CD4-positive, CD25-positive, alpha-beta regulatory T cell (primary cell): ENCODE results near the gene EYA2. TPM values are rescaled to one million over a fixed set of nuclear protein-coding genes. Genes with fewer than 3 reads are reported as not detected.
A peak's percentile ranks its signal among the peaks of the same experiment; 100 is the strongest.

Source experiments
- ATAC-seq, 2 donors: fragments of 150-1000 bp; cut with Tn5 transposase; one replicate each; pipeline ENCODE4 v1.10.0; 2021; ENCODE audit warnings: low read depth in 2 of 2, moderate number of reproducible peaks in 2 of 2, moderate library complexity in 1 of 2
- DNase-seq, 3 donors: peaks; one replicate each; pipeline versions ENCODE4 v3.0.0 to v3.0.0-alpha.2; 2012 to 2022; ENCODE audit warnings: mixed read lengths in 1 of 3
- H3K27ac ChIP-seq: one replicate; pipeline ENCODE4 v1.7.0; 2013; ENCODE audit warnings: mild to moderate bottlenecking, low read length; ENCODE audit not compliant: insufficient read depth, poor library complexity, severe bottlenecking
- H3K27me3 ChIP-seq: one replicate; pipeline ENCODE4 v1.7.0; 2013; ENCODE audit warnings: low read length; ENCODE audit not compliant: control insufficient read depth, insufficient read depth
- H3K36me3 ChIP-seq: one replicate; pipeline ENCODE4 v1.7.0; 2013; ENCODE audit warnings: mild to moderate bottlenecking, low read length, moderate library complexity; ENCODE audit not compliant: control insufficient read depth, insufficient read depth
- H3K4me1 ChIP-seq: 2 replicates; pipeline ENCODE4 v1.7.0; 2013; ENCODE audit warnings: mild to moderate bottlenecking, low read length; ENCODE audit not compliant: insufficient read depth, control insufficient read depth, poor library complexity, severe bottlenecking
- H3K4me3 ChIP-seq: one replicate; pipeline ENCODE4 v1.7.0; 2013; ENCODE audit warnings: low read depth, mild to moderate bottlenecking, low read length, moderate library complexity
- H3K9me3 ChIP-seq, 2 experiments: 1 replicate in 1 of 2; 2 replicates in 1 of 2; pipeline ENCODE4 v1.7.0; 2013; ENCODE audit warnings: low read length in 2 of 2, mild to moderate bottlenecking in 1 of 2, moderate library complexity in 1 of 2; ENCODE audit not compliant: control insufficient read depth in 2 of 2
- H3K27ac Mint-ChIP-seq, 3 donors: one replicate each; pipeline ENCODE4 v1.8.0; 2020 to 2022; ENCODE audit warnings: mild to moderate bottlenecking in 3 of 3, mixed read lengths in 3 of 3, moderate library complexity in 2 of 3
- H3K27me3 Mint-ChIP-seq: one replicate; pipeline ENCODE4 v1.8.0; 2022; ENCODE audit warnings: mild to moderate bottlenecking, mixed read lengths
- H3K36me3 Mint-ChIP-seq: one replicate; pipeline ENCODE4 v1.8.0; 2020; ENCODE audit warnings: mixed read lengths
- H3K4me1 Mint-ChIP-seq, 4 donors: one replicate each; pipeline ENCODE4 v1.8.0; 2020 to 2022; ENCODE audit warnings: mixed read lengths in 4 of 4, mild to moderate bottlenecking in 1 of 4
- H3K4me3 Mint-ChIP-seq, 4 donors: one replicate each; pipeline ENCODE4 v1.8.0; 2020 to 2022; ENCODE audit warnings: mild to moderate bottlenecking in 4 of 4, mixed read lengths in 4 of 4, moderate library complexity in 3 of 4
- H3K9me3 Mint-ChIP-seq, 7 donors: one replicate each; pipeline ENCODE4 v1.8.0; 2020 to 2022; ENCODE audit warnings: mixed read lengths in 7 of 7, mild to moderate bottlenecking in 3 of 7, moderate library complexity in 2 of 7
- polyA plus RNA-seq, 4 donors: library from polyadenylated mRNA; unstranded; fragments of 300-500 nt; fragmentation: Illumina TruSeq; gene quantifications; one replicate each; pipeline ENCODE4 v1.2.3, GENCODE V29; 2021
- total RNA-seq: library from RNA; stranded (reverse); gene quantifications from one replicate; pipeline ENCODE4 v1.2.3, GENCODE V29; 2022

The EYA2 gene
- total and polyA plus RNA-seq, 5 donors from 2014 or later = not detected

DNA sequence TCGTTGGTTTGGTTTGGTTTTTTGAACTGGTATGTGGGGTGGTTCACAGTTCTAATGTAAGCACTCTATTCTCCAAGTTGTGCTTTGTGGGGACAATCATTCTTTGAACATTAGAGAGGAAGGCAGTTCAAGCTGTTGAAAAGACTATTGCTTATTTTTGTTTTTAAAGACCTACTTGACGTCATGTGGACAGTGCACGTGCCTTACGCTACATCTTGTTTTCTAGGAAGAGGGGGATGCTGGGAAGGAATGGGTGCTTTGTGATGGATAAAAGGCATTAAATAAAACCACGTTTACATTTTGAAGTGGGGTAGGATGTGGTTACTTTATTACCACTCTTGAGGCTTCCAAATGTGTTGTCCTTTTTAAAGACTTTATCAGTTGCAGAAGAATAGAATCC lies 293.9 kb downstream of the EYA2 start:
- H3K4me3 Mint-ChIP-seq = no peak overlapping the region
- no peak for ATAC-seq

GRCh38 chr20:47189060-47189459 lies 294.4 kb downstream of the EYA2 start:
- H3K27ac Mint-ChIP-seq = no peak overlapping the region
- H3K4me1 ChIP-seq = no peaks in the 10 kb centered on the region
- no peaks in the 10 kb centered on the region for H3K36me3 ChIP-seq
- H3K4me3 ChIP-seq = no peak overlapping the region
- H3K27ac ChIP-seq = no peak overlapping the region
- peaks cover 0 to 5% (median 2%) of the 10 kb centered on the region in 4 donors for H3K4me1 Mint-ChIP-seq
- DNase-seq (no peak), ATAC-seq (no peak)
- no peak overlapping the region for H3K4me3 Mint-ChIP-seq
- H3K9me3 ChIP-seq = no peaks in the 10 kb centered on the region
- no peaks in the 10 kb centered on the region for H3K9me3 Mint-ChIP-seq
- peaks cover 10% of the 10 kb centered on the region for H3K27me3 ChIP-seq
- no peaks in the 10 kb centered on the region for H3K36me3 Mint-ChIP-seq
- H3K27me3 Mint-ChIP-seq = peaks cover 4% of the 10 kb centered on the region

More for the DNA sequence above, 293.9 kb downstream of the EYA2 start:
- Histone ChIP-seq H3K36me3 (no peaks in the 10 kb centered on the region), H3K9me3 (no peaks in the 10 kb centered on the region), H3K27me3 (peaks cover 10% of the 10 kb centered on the region), H3K4me1 (no peaks in the 10 kb centered on the region), H3K4me3 (no peak overlapping the region), H3K27ac (no peak overlapping the region)
- Mint-ChIP-seq H3K27me3 (peaks cover 4% of the 10 kb centered on the region), H3K27ac (no peak overlapping the region), H3K9me3 (no peaks in the 10 kb centered on the region), H3K4me1 (peaks cover 0 to 5% (median 2%) of the 10 kb centered on the region in 4 donors), H3K36me3 (no peaks in the 10 kb centered on the region)
- peak in 1 of 3 donors; percentile 24 for DNase-seq

- peaks cover 10% of the 10 kb centered on the region for H3K27me3 ChIP-seq
- Mint-ChIP-seq H3K27ac (no peak overlapping the region), H3K9me3 (no peaks in the 10 kb centered on the region), H3K36me3 (no peaks in the 10 kb centered on the region), H3K4me1 (peaks cover 0 to 7% (median 3%) of the 10 kb centered on the region in 4 donors), H3K27me3 (peaks cover 4% of the 10 kb centered on the region), H3K4me3 (no peak overlapping the region)
- H3K36me3 ChIP-seq = no peaks in the 10 kb centered on the region
- no peaks in the 10 kb centered on the region for H3K9me3 ChIP-seq
- DNase-seq = no peak
- no peak for ATAC-seq
- H3K4me3 ChIP-seq = no peak overlapping the region
- H3K27ac ChIP-seq = no peak overlapping the region
- no peaks in the 10 kb centered on the region for H3K4me1 ChIP-seq
These were observed 296.5 kb downstream of the EYA2 start for GRCh38 chr20:47191074-47191673.

GRCh38 chr20:47191956-47192355 lies 297.3 kb downstream of the EYA2 start:
- Mint-ChIP-seq H3K9me3 (no peaks in the 10 kb centered on the region), H3K4me1 (peaks cover 0 to 11% (median 6%) of the 10 kb centered on the region in 4 donors), H3K27me3 (peaks cover 4% of the 10 kb centered on the region), H3K36me3 (no peaks in the 10 kb centered on the region), H3K4me3 (no peak overlapping the region), H3K27ac (no peak overlapping the region)
- Histone ChIP-seq H3K27ac (no peak overlapping the region), H3K27me3 (peaks cover 10% of the 10 kb centered on the region), H3K36me3 (no peaks in the 10 kb centered on the region), H3K4me1 (peaks cover 4% of the 10 kb centered on the region), H3K4me3 (no peak overlapping the region), H3K9me3 (no peaks in the 10 kb centered on the region)
- ATAC-seq = no peak
- no peak for DNase-seq

DNA sequence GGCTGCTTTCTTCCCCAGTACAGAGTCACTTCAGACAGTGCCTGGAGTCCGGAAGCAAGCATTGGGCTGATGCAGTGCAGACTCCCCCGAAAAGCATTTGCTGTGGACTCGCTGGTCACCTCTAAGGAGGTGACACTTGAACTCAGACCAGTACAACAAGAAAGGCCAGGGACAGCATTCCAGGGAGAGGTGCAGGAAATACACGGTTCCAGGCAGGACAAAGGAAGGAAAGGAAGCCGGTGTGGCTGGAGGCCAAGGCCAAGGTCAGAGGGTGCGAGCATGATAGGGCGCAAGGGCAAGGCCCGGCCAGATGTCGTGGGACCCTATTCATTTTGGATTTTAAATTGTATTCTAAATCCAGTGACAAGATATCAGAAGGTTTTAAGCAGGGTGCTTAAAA lies 300.9 kb downstream of the EYA2 start:
- H3K4me1 Mint-ChIP-seq = peaks cover 0 to 7% (median 3%) of the 10 kb centered on the region in 4 donors
- Histone ChIP-seq H3K4me1 (peaks cover 4% of the 10 kb centered on the region), H3K9me3 (no peaks in the 10 kb centered on the region), H3K27me3 (peaks cover 2% of the 10 kb centered on the region), H3K27ac (no peak overlapping the region), H3K36me3 (no peaks in the 10 kb centered on the region), H3K4me3 (no peak overlapping the region)
- no peaks in the 10 kb centered on the region for H3K9me3 Mint-ChIP-seq
- no peak overlapping the region for H3K27ac Mint-ChIP-seq
- no peaks in the 10 kb centered on the region for H3K36me3 Mint-ChIP-seq
- H3K4me3 Mint-ChIP-seq = no peak overlapping the region
- no peak for DNase-seq
- peaks cover 5% of the 10 kb centered on the region for H3K27me3 Mint-ChIP-seq
- no peak for ATAC-seq

DNA sequence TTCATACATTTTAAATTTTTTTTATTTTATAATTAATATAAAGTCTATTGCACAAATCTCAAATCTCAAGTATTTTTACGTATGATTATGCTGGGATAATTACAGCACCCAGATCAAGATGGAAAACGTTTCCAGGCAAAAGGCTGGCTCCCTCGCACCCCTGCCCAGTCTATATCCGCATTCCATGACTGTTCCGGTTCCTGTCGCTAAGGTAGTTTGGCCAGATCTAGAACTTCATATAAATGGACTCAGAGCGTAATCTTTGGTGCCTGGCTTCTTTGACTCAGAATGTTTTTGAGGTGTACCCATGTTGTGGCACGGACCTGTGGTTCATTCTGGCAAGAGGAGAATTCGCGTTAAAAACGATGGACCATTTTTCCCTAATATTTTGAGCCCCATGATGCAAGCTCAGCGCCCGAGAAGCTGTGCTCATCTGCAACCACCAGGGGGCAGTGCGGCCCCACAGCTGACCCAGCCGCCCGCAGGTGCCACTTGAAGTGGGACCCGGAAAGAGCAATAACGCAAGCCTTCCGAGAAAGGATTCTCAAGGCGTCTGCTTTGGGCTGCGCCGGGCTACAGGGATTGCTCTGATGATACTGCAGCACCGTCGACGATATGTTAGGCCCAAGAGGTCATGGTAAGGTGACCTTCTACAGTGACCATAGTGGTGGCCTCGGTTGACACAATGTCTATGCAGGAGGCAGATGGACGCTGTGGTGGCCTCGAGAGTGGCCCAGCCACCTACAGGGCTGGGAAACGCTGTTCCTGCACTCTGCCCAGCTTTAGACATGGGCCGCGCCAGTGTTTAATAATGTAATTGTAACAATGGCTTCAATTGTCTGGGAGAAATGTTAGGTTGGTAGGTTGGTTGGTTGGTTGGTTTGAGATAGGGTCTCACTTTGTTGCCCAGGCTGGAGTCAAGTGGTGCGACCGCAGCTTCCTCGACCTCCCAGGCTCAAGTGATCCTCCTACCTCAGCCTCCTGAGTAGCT lies 301.7 kb downstream of the EYA2 start:
- ATAC-seq (peak; percentile 55 to 80), DNase-seq (peak; percentile 42 to 79 (median 64))
- peaks cover 4% of the 10 kb centered on the region for H3K4me1 ChIP-seq
- H3K4me3 ChIP-seq = no peak overlapping the region
- Mint-ChIP-seq H3K4me1 (peaks cover 0 to 7% (median 3%) of the 10 kb centered on the region in 4 donors), H3K27me3 (peaks cover 7% of the 10 kb centered on the region), H3K36me3 (no peaks in the 10 kb centered on the region), H3K4me3 (peak overlapping the region in 1 of 4 donors; percentile 41), H3K27ac (peak overlapping the region in 1 of 3 donors; percentile 38), H3K9me3 (no peaks in the 10 kb centered on the region)
- H3K9me3 ChIP-seq = no peaks in the 10 kb centered on the region
- H3K27me3 ChIP-seq = peaks cover 2% of the 10 kb centered on the region
- H3K36me3 ChIP-seq = no peaks in the 10 kb centered on the region
- no peak overlapping the region for H3K27ac ChIP-seq

- no peak overlapping the region for H3K4me3 Mint-ChIP-seq
- Histone ChIP-seq H3K27ac (no peak overlapping the region), H3K4me1 (peaks cover 4% of the 10 kb centered on the region), H3K27me3 (no peaks in the 10 kb centered on the region), H3K9me3 (no peaks in the 10 kb centered on the region), H3K4me3 (no peak overlapping the region), H3K36me3 (no peaks in the 10 kb centered on the region)
- no peak overlapping the region for H3K27ac Mint-ChIP-seq
- H3K9me3 Mint-ChIP-seq = no peaks in the 10 kb centered on the region
- H3K36me3 Mint-ChIP-seq = no peaks in the 10 kb centered on the region
- ATAC-seq (no peak), DNase-seq (no peak)
- peaks cover 7% of the 10 kb centered on the region for H3K27me3 Mint-ChIP-seq
- peaks cover 0 to 7% (median 3%) of the 10 kb centered on the region in 4 donors for H3K4me1 Mint-ChIP-seq
These were observed 303.6 kb downstream of the EYA2 start for GRCh38 chr20:47198254-47198671.
